HepG2 (cell line): ENCODE data around the gene CDAN1. TPM values are rescaled to one million over a fixed set of nuclear protein-coding genes. Genes with fewer than 3 reads are reported as not detected.

ENCODE experiments used
- ATAC-seq: fragments of 200-7000 bp; cut with Tn5 transposase; 3 replicates; pipeline ENCODE4 v1.9.1; 2020; ENCODE audit warnings: mild to moderate bottlenecking, moderate library complexity
- BruUV-seq: library from RNA; stranded (reverse); fragments of 400-500 nt; replicated peaks from 2 replicates; lab custom pipeline; 2021; lab: Mats Ljungman, UMichigan
- CTCF ChIA-PET: fragments of 300-600 bp; formaldehyde crosslinking; extraction: SDS; loops from one replicate; lab custom pipeline; 2021; ENCODE audit warnings: low total read pairs, inconsistent platforms, low intra/inter-chr PET ratio; lab: Yijun Ruan, JAX
- POLR2A ChIA-PET: fragments of 350-600 bp; sonication (Branson Sonifier 250); formaldehyde crosslinking; loops from one replicate; lab custom pipeline; 2020; ENCODE audit warnings: antibody characterized with exemption, inconsistent platforms; lab: Yijun Ruan, JAX
- DNase-seq: peaks from one replicate; pipeline ENCODE4 v3.0.0-alpha.2; 2015; ENCODE audit warnings: low spot score
- FAIRE-seq: peaks from 3 replicates; lab custom pipeline; 2011; peaks lifted over from hg19 to GRCh38; lab: Jason Lieb, UNC
- H2AFZ ChIP-seq: one replicate; pipeline ENCODE4 v1.6.1; 2011; ENCODE audit warnings: low read length, inconsistent platforms
- H3K27ac ChIP-seq: fragments of 300-600 bp; 3 replicates; pipeline ENCODE4 v1.8.0; 2011; ENCODE audit warnings: mixed run types, mild to moderate bottlenecking, mixed read lengths, low read length, inconsistent platforms; ENCODE audit not compliant: insufficient read depth; ENCODE audit errors: extremely low read length
- H3K27me3 ChIP-seq, 2 experiments: fragments of 200-600 bp in 1 of 2; 2 replicates in 1 of 2; 3 replicates in 1 of 2; pipeline versions ENCODE4 v1.6.0 to v1.8.0; 2011; ENCODE audit warnings: low read length in 2 of 2, mild to moderate bottlenecking in 2 of 2, moderate library complexity in 2 of 2, inconsistent platforms in 1 of 2; ENCODE audit not compliant: insufficient read depth in 2 of 2, control insufficient read depth in 1 of 2
- H3K36me3 ChIP-seq, 2 experiments: fragments of 200-600 bp in 1 of 2; replicated peaks in 1 of 2; 2 replicates in 1 of 2; 3 replicates in 1 of 2; pipeline versions ENCODE4 v1.5.1 to v1.8.0; 2011; ENCODE audit warnings: low read length in 2 of 2, inconsistent platforms in 1 of 2; ENCODE audit not compliant: insufficient read depth in 2 of 2, control insufficient read depth in 1 of 2
- H3K4me1 ChIP-seq: 2 replicates; pipeline ENCODE4 v1.5.1; 2012; ENCODE audit warnings: low read length, inconsistent platforms; ENCODE audit not compliant: insufficient read depth
- H3K4me2 ChIP-seq: 2 replicates; pipeline ENCODE4 v1.6.0; 2011; ENCODE audit warnings: low read depth, low read length, inconsistent platforms
- H3K4me3 ChIP-seq, 3 experiments: fragments of 200-600 bp in 1 of 3; sonication (generic), shearing (Covaris generic) in 1 of 3; replicated peaks in 1 of 3; 2 replicates each; pipeline ENCODE4 v1.5.1; 2011 to 2016; ENCODE audit warnings: low read length in 3 of 3, inconsistent platforms in 2 of 3, low read depth in 2 of 3, mild to moderate bottlenecking in 2 of 3, control low read depth in 1 of 3, mixed read lengths in 1 of 3; ENCODE audit not compliant: insufficient read depth in 1 of 3
- H3K79me2 ChIP-seq: one replicate; pipeline ENCODE4 v1.6.1; 2011; ENCODE audit warnings: low read length, inconsistent platforms; ENCODE audit not compliant: insufficient read depth
- H3K9ac ChIP-seq: 2 replicates; pipeline ENCODE4 v1.6.0; 2011; ENCODE audit warnings: mild to moderate bottlenecking, low read depth, low read length, inconsistent platforms; ENCODE audit not compliant: insufficient read depth
- H3K9me3 ChIP-seq: 2 replicates; pipeline ENCODE4 v1.5.1; 2012; ENCODE audit warnings: mild to moderate bottlenecking, low read length
- H4K20me1 ChIP-seq: 2 replicates; pipeline ENCODE4 v1.6.0; 2011; ENCODE audit warnings: inconsistent platforms, mild to moderate bottlenecking, low read length, moderate library complexity; ENCODE audit not compliant: insufficient read depth
- AGO2 ChIP-seq: fragments of 200-400 bp; formaldehyde crosslinking; optimal IDR thresholded peaks from 2 replicates; pipeline ENCODE3; 2017; ENCODE audit warnings: mild to moderate bottlenecking, low read depth, low read length, moderate library complexity
- ETS1 ChIP-seq: sonication (generic); formaldehyde crosslinking; IDR thresholded peaks from 2 replicates; pipeline ENCODE4 v1.4.0; 2020; ENCODE audit warnings: missing genetic modification reagents
- RBM39 ChIP-seq: fragments of 200-400 bp; formaldehyde crosslinking; IDR thresholded peaks from one replicate; pipeline ENCODE4 v1.6.1; 2018; ENCODE audit warnings: antibody characterized with exemption, mild to moderate bottlenecking, low read depth, low read length; ENCODE audit not compliant: poor library complexity, severe bottlenecking
- RXRA ChIP-seq: sonication (generic); formaldehyde crosslinking; IDR thresholded peaks from 2 replicates; pipeline ENCODE4 v1.5.1; 2020; ENCODE audit warnings: missing genetic modification reagents
- TERF1 ChIP-seq: sonication (generic); formaldehyde crosslinking; IDR thresholded peaks from 2 replicates; pipeline ENCODE4 v1.8.0; 2022; ENCODE audit warnings: mild to moderate bottlenecking, missing genetic modification reagents, moderate library complexity
- ZBTB14 ChIP-seq: sonication (generic); formaldehyde crosslinking; IDR thresholded peaks from 2 replicates; pipeline ENCODE4 v1.4.0; 2020; ENCODE audit warnings: missing genetic modification reagents
- ZFAT ChIP-seq: sonication (generic); formaldehyde crosslinking; conservative IDR thresholded peaks from 2 replicates; pipeline ENCODE4 v1.8.1; 2023; ENCODE audit warnings: missing genetic modification reagents, inconsistent platforms
- ZKSCAN1 ChIP-seq: fragments of 150-350 bp; IDR thresholded peaks from 2 replicates; pipeline ENCODE4 v1.6.1; 2014; ENCODE audit warnings: low read length
- ZNF275 ChIP-seq: sonication (generic); formaldehyde crosslinking; IDR thresholded peaks from 2 replicates; pipeline ENCODE4 v1.8.0; 2022; ENCODE audit warnings: missing genetic modification reagents, mild to moderate bottlenecking, inconsistent platforms, borderline replicate concordance
- ZNF34 ChIP-seq: sonication (generic); formaldehyde crosslinking; IDR thresholded peaks from 2 replicates; pipeline ENCODE4 v1.4.0; 2020; ENCODE audit warnings: mild to moderate bottlenecking, missing genetic modification reagents, borderline replicate concordance
- ZNF597 ChIP-seq: sonication (generic); formaldehyde crosslinking; IDR thresholded peaks from 2 replicates; pipeline ENCODE4 v1.5.0; 2020; ENCODE audit warnings: missing genetic modification reagents
- ZNF607 ChIP-seq: sonication (generic); formaldehyde crosslinking; IDR thresholded peaks from 2 replicates; pipeline ENCODE4 v1.5.1; 2020; ENCODE audit warnings: missing genetic modification reagents, mild to moderate bottlenecking, borderline replicate concordance
- WGBS: methylation state at CpG from one replicate; pipeline ENCODE4 v1.1.6; 2017; ENCODE audit warnings: low lambda C conversion rate; 5-methylcytosine and 5-hydroxymethylcytosine counted together
- in situ Hi-C: cut with HindIII; loops from 2 replicates; pipeline ENCODE4 v1.10.0; 2017; ENCODE audit warnings: low pct_unique_long_range_greater_than_20kb; ENCODE audit not compliant: extremely low pct_ligation_motif_present
- intact Hi-C: fragments of 100-400 bp; cut with micrococcal nuclease; formaldehyde crosslinking; loops from one replicate; pipeline ENCODE4 v1.10.0; 2022; ENCODE audit not compliant: unreplicated experiment
- polyA plus RNA-seq, 8 experiments: library from polyadenylated mRNA; depleted of rRNA in 3 of 8; stranded (reverse) in 7 of 8; unstranded in 1 of 8; fragments of >200 nt; fragmentation: Illumina TruSeq in 4 of 8; extraction: Trizol in 4 of 8; gene quantifications; 2 replicates each; pipeline versions ENCODE4 v1.2.1 to v1.2.3, GENCODE V29; 2011 to 2016; ENCODE audit warnings: low read depth in 4 of 8, missing spikeins in 1 of 8, mixed read lengths in 1 of 8; ENCODE audit not compliant: insufficient read depth in 1 of 8
- total RNA-seq, 5 experiments: library from RNA; depleted of rRNA; stranded (reverse); fragments of >200 nt; fragmentation: Illumina TruSeq; extraction: Trizol; gene quantifications; 2 replicates each; pipeline ENCODE4 v1.2.3, GENCODE V29; 2016; ENCODE audit warnings: low read depth in 1 of 5

CDAN1 gene
- total and polyA plus RNA-seq, 2 of the 13 experiments (the other 11 are each of a cell fraction or from before 2014, with no cell fraction given): 5.0 to 16.1 TPM

GRCh38 chr15:42695527-42696071 is 41.3 kb downstream of the CDAN1 start:
- Histone ChIP-seq H3K9ac (no peak overlapping the region), H3K27ac (no peak overlapping the region), H3K4me1 (no peaks in the 10 kb centered on the region), H3K9me3 (no peaks in the 10 kb centered on the region), H3K4me3 (no peak overlapping the region), H3K4me2 (no peak overlapping the region), H3K36me3 (peaks cover 2 to 5% of the 10 kb centered on the region in 2 experiments; a peak in 2 of 5 replicates), H3K79me2 (no peaks in the 10 kb centered on the region), H2AFZ (no peak overlapping the region), H3K27me3 (no peaks in the 10 kb centered on the region; a peak in 1 of 5 replicates), H4K20me1 (no peaks in the 10 kb centered on the region)
- TF ChIP-seq RBM39 (no peak), TERF1 (CRISPR knock-in tag) (no peak), ZBTB14 (CRISPR knock-in tag) (no peak), ZNF607 (no peak)
- ChIA-PET CTCF (no interaction called here), POLR2A (no interaction called here)
- ATAC-seq (no peak), FAIRE-seq (no peak), DNase-seq (no peak)
- in situ Hi-C loops (no loop called here), intact Hi-C loops (no loop called here)
- no TSS peak for BruUV-seq
- WGBS: 93% methylated on average over 6 of the region's 6 CpGs

- ChIA-PET POLR2A (no interaction called here), CTCF (no interaction called here)
- H3K4me2 ChIP-seq: no peak overlapping the region
- H3K79me2 ChIP-seq: no peaks in the 10 kb centered on the region
- ATAC-seq: no peak
- in situ Hi-C loops (no loop called here), intact Hi-C loops (no loop called here)
- H4K20me1 ChIP-seq: no peaks in the 10 kb centered on the region
- H3K4me3 ChIP-seq: no peak overlapping the region
- H3K27me3 ChIP-seq: no peaks in the 10 kb centered on the region; a peak in 1 of 5 replicates
- TF ChIP-seq ZFAT (CRISPR knock-in tag) (no peak), ETS1 (CRISPR knock-in tag) (no peak), RXRA (CRISPR knock-in tag) (no peak), ZNF597 (CRISPR knock-in tag) (no peak), ZKSCAN1 (no peak), AGO2 (no peak), ZNF275 (no peak), ZNF34 (CRISPR knock-in tag) (no peak)
- no peak for DNase-seq
- H3K4me1 ChIP-seq: no peaks in the 10 kb centered on the region
- H2AFZ ChIP-seq: no peak overlapping the region
- H3K9me3 ChIP-seq: no peaks in the 10 kb centered on the region
- no TSS peak for BruUV-seq
- FAIRE-seq: no peak
- H3K27ac ChIP-seq: no peak overlapping the region
- peaks cover 2 to 5% of the 10 kb centered on the region in 2 experiments; a peak in 2 of 5 replicates for H3K36me3 ChIP-seq
- WGBS: 96% methylated on average over 10 of the region's 10 CpGs
- no peak overlapping the region for H3K9ac ChIP-seq
Observed at GRCh38 chr15:42694398-42694797, 42.5 kb downstream of the CDAN1 start.
